Right cardiac atrium (tissue), 5 donors: ENCODE measurements around the gene KLK4. TPM values are rescaled to one million over a fixed set of nuclear protein-coding genes. Genes with fewer than 3 reads are reported as not detected.
A peak's percentile ranks its signal among the peaks of the same experiment; 100 is the strongest.

Experiments
- ATAC-seq, 2 donors: fragments of 200-7000 bp; cut with Tn5 transposase; one replicate each; pipeline versions ENCODE4 v1.8.0 to v1.9.1; 2020; ENCODE audit warnings: moderate library complexity in 2 of 2, mild to moderate bottlenecking in 1 of 2
- DNase-seq, 3 donors: peaks; one replicate each; pipeline ENCODE4 v3.0.0-alpha.2; 2020
- H3K27ac ChIP-seq: one replicate; pipeline ENCODE4 v1.5.1; 2013; ENCODE audit warnings: mild to moderate bottlenecking, low read length, control low read depth, moderate library complexity
- H3K27me3 ChIP-seq: one replicate; pipeline ENCODE4 v1.6.1; 2013; ENCODE audit not compliant: control insufficient read depth, insufficient read depth
- H3K4me1 ChIP-seq: one replicate; pipeline ENCODE4 v1.6.1; 2013; ENCODE audit warnings: low read length; ENCODE audit not compliant: control insufficient read depth, insufficient read depth
- H3K4me3 ChIP-seq: one replicate; pipeline ENCODE4 v1.5.1; 2013; ENCODE audit warnings: low read length, control low read depth
- H3K9me3 ChIP-seq: one replicate; pipeline ENCODE4 v1.6.1; 2013; ENCODE audit warnings: low read length; ENCODE audit not compliant: control insufficient read depth
- WGBS: extraction: QIAGEN DNeasy Blood & Tissue Kit; methylation state at CpG from one replicate; pipeline ENCODE4 v1.1.7; 2013; 5-methylcytosine and 5-hydroxymethylcytosine counted together
- intact Hi-C, 4 donors: fragments of 100-400 bp; cut with DNase I; formaldehyde crosslinking; loops; one replicate each; pipeline versions ENCODE4 v1.11.0 to v1.14.0; 2022 to 2023
- polyA plus RNA-seq: library from polyadenylated mRNA; stranded (reverse); fragments of 200-250 nt; gene quantifications from one replicate; pipeline ENCODE4 v1.2.3, GENCODE V29; 2013
- total RNA-seq, 4 donors: library from RNA; stranded (reverse); fragmentation: NEBNext Ultra II Directional; extraction: Animal tissue kit (Norgen Biotek cat#: 25700); gene quantifications; one replicate each; pipeline ENCODE4 v1.2.1, GENCODE V29; 2021
- donor health status: healthy with polysubstance abuse.
- donor health status: DM: no; HTN: yes; CAD: no.
- donor health status: DM: no; HTN: no; CAD: no.
- donor health status: DM: no; HTN: yes; CAD: no; lungs with severe emphysema.
- donor health status: DM: yes; HTN: yes; CAD: no.

Gene KLK4
- total and polyA plus RNA-seq, 5 donors = not detected

GRCh38 chr19:50912727-50913716 is 1.8 kb upstream of the KLK4 start:
- no peaks in the 10 kb centered on the region for H3K9me3 ChIP-seq
- H3K27ac ChIP-seq = no peak overlapping the region
- no peaks in the 10 kb centered on the region for H3K27me3 ChIP-seq
- no peak for ATAC-seq
- intact Hi-C loops = no loop called here
- no peak overlapping the region for H3K4me3 ChIP-seq
- 9% methylated on average over 29 of the region's 29 CpGs for WGBS
- no peak for DNase-seq
- H3K4me1 ChIP-seq = no peaks in the 10 kb centered on the region

DNA sequence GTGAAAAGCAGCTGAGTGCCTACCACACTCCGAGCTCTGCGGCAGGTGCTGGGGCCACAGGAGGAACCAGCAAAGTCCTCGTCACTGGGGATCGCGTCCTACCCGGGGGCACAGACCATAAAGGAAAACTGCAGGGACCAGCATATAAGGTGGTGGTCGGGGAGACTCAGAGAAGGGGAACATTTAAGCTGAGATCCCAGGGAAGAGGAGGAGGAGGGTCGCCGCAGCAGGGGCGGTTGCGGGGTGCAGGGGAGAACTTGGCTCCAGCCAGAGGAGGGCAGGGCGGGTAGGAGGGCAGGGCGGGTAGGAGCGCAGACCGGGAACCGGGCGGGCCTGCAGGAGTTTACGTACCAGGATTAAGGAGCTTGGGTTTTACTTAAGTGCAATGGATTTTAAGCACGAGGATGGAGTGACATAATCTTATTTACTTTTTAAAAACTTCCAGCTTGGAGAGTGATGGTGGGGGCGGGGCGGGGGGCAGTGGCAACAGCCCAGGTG is 956 bp upstream of the KLK4 start:
- Histone ChIP-seq H3K9me3 (no peaks in the 10 kb centered on the region), H3K4me1 (no peaks in the 10 kb centered on the region), H3K27me3 (no peaks in the 10 kb centered on the region), H3K4me3 (no peak overlapping the region), H3K27ac (no peak overlapping the region)
- WGBS = 13% methylated on average over 21 of the region's 21 CpGs
- intact Hi-C loops = no loop called here
- ATAC-seq (no peak), DNase-seq (no peak)

DNA sequence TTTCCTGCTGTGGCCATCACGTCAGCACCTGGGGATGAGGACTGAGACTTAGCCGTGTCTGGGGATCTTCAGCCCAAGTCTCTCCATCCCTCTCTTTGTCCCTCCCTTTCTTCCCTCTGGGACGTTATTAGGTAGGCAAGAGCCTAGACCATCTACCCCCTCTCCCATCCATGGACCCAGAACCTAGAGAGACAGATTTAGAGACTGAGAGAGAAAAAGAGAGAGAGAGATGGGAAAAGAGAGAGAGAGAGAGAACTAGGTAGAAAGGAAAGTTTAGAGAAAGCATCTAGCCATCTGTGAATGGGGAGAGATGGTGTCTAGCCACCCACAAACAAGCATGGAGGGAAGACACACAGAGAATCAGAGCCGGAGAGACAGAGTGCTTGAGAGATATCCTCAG is 473 bp downstream of the KLK4 start:
- no peak overlapping the region for H3K27ac ChIP-seq
- intact Hi-C loops = no loop called here
- no peak overlapping the region for H3K4me3 ChIP-seq
- no peak for DNase-seq
- no peaks in the 10 kb centered on the region for H3K4me1 ChIP-seq
- no peak for ATAC-seq
- WGBS = 59% methylated on average over 4 of the region's 4 CpGs
- no peaks in the 10 kb centered on the region for H3K9me3 ChIP-seq
- no peaks in the 10 kb centered on the region for H3K27me3 ChIP-seq

DNA sequence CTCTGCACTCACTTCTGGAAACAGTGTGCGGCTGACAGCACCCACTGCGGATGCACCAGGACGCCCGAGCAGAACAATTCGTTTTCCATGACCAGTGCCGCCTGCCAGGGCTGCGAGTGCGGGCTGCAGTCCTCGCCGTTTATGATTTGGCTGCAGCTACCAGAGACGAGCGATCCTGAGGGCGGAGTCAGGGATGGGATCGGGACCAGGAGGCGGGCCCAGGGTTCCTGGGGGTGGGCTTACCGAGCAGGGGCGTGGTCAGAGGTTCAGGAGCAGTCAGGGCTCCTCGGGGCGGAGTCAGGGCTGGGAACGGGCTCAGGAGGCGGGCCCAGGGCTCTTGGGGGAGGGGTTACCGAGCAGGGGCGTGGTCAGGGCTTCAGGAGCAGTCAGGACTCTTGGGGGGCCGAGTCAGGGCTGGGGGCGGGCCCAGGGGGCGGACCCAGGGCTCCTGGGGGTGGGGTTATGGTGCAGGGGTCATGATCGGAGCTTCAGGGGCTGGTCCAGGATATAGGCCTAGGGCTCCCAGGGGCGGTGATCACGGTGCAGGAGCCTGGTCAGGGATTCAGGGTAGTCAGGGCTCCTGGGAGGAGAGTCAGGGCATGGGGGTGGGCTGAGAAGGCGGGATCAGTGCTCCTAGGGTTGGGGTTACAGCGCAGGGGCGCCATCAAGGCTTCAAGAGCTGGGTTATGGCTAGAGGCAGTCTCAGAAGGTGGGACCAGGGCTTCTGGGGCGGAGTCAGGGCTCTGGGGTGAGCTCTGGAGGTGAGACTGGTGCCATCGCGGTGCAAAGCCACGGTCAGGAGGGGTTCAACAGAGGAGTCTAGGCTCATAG is 1.7 kb downstream of the KLK4 start:
- intact Hi-C loops = no loop called here
- no peak overlapping the region for H3K27ac ChIP-seq
- no peaks in the 10 kb centered on the region for H3K9me3 ChIP-seq
- no peak overlapping the region for H3K4me3 ChIP-seq
- 3% methylated on average over 36 of the region's 36 CpGs for WGBS
- no peaks in the 10 kb centered on the region for H3K4me1 ChIP-seq
- H3K27me3 ChIP-seq = no peaks in the 10 kb centered on the region
- peak in 2 of 3 donors; percentile 43 to 62 for DNase-seq
- peak; percentile 45 to 80 for ATAC-seq

DNA sequence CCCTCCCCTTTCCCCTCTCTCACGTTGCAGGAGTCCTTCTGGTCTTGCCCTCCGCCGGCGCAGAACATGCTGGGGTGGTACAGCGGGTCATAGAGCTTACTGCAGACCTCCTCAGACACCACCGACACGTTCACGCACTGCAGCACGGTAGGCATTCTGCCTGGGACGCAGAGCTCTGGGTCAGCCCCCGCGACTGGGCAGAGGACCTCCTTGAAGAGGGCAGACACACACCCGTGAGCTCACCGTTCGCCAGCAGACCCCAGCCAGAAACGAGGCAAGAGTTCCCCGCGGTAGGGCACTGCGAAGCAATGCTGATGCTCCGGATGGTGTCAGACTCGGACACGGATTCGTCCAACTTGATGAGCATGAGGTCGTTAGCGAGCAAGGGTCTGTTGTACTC is 2.9 kb downstream of the KLK4 start:
- no peak for DNase-seq
- H3K27ac ChIP-seq = no peak overlapping the region
- ATAC-seq = no peak
- intact Hi-C loops = no loop called here
- 63% methylated on average over 25 of the region's 25 CpGs for WGBS
- no peaks in the 10 kb centered on the region for H3K4me1 ChIP-seq
- H3K4me3 ChIP-seq = no peak overlapping the region
- no peaks in the 10 kb centered on the region for H3K9me3 ChIP-seq
- no peaks in the 10 kb centered on the region for H3K27me3 ChIP-seq

DNA sequence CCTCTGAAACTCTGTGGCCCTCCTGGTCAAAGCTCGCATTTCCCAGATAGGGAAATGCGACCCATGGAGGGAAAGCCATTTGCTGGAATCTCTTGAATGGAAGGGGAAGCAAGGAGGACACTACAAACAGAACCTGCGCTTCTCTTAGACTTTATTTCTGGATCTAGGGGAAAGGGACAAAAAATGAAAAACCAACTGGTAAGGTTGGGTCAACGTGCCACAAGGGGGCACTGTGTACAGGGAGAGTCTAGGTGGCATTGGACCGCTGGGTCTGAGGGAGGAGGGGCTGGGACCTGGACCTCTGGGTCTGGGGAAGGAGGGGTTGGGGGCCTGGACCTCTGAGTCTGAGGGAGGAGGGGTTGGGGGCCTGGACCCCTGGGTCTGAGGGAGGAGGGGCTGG is 5.0 kb downstream of the KLK4 start:
- ATAC-seq (no peak), DNase-seq (peak in 1 of 3 donors; percentile 28)
- no peak overlapping the region for H3K4me3 ChIP-seq
- H3K9me3 ChIP-seq = no peaks in the 10 kb centered on the region
- intact Hi-C loops = no loop called here
- H3K27ac ChIP-seq = no peak overlapping the region
- no peaks in the 10 kb centered on the region for H3K27me3 ChIP-seq
- no peaks in the 10 kb centered on the region for H3K4me1 ChIP-seq
- 15% methylated on average over 5 of the region's 5 CpGs for WGBS

DNA sequence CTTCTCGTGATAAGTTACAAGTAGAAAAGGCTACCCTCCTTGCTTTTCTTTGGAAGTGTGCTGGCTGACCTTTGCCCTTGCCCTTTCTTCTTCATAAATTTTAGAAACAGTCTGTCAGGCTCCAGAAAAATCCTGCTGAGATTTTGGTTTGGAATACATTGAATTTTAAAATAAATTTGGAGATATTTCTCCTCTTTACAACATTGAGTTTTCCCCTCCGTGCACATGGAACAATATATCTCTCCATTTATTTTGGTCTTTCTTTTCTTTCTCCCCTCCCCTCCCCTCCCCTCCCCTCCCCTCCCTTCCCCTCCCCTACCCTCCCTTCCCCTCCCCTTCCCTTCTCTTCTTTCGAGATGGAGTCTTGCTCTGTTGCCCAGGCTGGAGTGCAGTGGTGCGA is 8.6 kb downstream of the KLK4 start:
- Histone ChIP-seq H3K9me3 (no peaks in the 10 kb centered on the region), H3K4me3 (no peak overlapping the region), H3K27me3 (no peaks in the 10 kb centered on the region), H3K4me1 (no peaks in the 10 kb centered on the region), H3K27ac (no peak overlapping the region)
- intact Hi-C loops = no loop called here
- 74% methylated on average over 3 of the region's 4 CpGs for WGBS
- DNase-seq = no peak
- no peak for ATAC-seq

DNA sequence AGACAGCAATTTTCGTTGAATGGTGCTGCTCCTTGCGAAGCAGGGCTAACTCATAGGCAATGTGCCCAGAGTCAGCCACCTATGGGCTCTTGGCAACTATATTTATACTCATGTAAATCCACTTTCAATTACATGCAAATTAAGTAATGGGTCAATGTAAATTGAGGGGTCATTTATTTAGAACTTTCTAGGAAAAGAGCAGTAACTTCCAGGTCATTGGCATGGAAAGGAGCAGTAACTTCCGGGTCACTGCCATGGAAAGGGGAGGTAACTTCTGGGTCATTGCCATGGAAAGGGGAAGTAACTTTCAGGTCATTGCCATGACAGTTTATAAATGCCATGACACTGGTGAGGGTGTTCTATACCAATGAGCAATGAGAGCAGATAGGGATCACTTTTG is 11.6 kb downstream of the KLK4 start:
- intact Hi-C loops = no loop called here
- Histone ChIP-seq H3K9me3 (no peaks in the 10 kb centered on the region), H3K27me3 (no peaks in the 10 kb centered on the region), H3K4me3 (no peak overlapping the region), H3K4me1 (no peaks in the 10 kb centered on the region), H3K27ac (no peak overlapping the region)
- ATAC-seq = no peak
- 92% methylated on average over 3 of the region's 3 CpGs for WGBS
- DNase-seq = no peak

- intact Hi-C loops = no loop called here
- H3K27ac ChIP-seq = no peak overlapping the region
- H3K4me1 ChIP-seq = no peaks in the 10 kb centered on the region
- WGBS = 71% methylated on average over 4 of the region's 4 CpGs
- DNase-seq = no peak
- ATAC-seq = no peak
- no peak overlapping the region for H3K4me3 ChIP-seq
- H3K9me3 ChIP-seq = no peaks in the 10 kb centered on the region
- no peaks in the 10 kb centered on the region for H3K27me3 ChIP-seq
Measured at GRCh38 chr19:50898018-50898417, 13.2 kb downstream of the KLK4 start.

- Histone ChIP-seq H3K27ac (no peak overlapping the region), H3K4me3 (no peak overlapping the region), H3K9me3 (no peaks in the 10 kb centered on the region), H3K4me1 (no peaks in the 10 kb centered on the region), H3K27me3 (no peaks in the 10 kb centered on the region)
- DNase-seq (no peak), ATAC-seq (no peak)
- WGBS = 82% methylated on average over 3 of the region's 3 CpGs
- intact Hi-C loops = no loop called here
Measured at GRCh38 chr19:50897612-50898011, 13.6 kb downstream of the KLK4 start.

DNA sequence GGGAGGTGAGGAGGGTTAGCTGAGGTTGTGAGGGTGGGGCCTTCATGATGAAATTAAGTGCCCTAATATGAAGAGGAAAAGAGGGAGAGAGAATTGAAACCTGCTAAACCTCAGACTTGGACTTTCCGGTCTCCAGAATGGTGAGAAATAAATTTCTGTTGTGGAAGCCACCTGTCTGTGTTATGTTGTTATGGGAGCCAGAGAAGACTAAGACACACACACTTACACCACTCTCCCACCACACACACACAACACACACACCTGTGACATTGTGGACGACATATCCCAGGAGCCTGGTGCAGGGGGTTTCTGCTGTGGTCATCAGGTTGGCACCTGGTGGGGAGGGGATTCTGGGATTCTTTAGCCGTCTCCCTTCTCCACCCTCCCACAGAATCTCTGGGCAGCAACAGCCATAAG is 14.0 kb downstream of the KLK4 start:
- no peaks in the 10 kb centered on the region for H3K27me3 ChIP-seq
- intact Hi-C loops = no loop called here
- H3K9me3 ChIP-seq = no peaks in the 10 kb centered on the region
- no peak overlapping the region for H3K27ac ChIP-seq
- 52% methylated on average over 3 of the region's 3 CpGs for WGBS
- ATAC-seq = no peak
- no peaks in the 10 kb centered on the region for H3K4me1 ChIP-seq
- no peak overlapping the region for H3K4me3 ChIP-seq
- DNase-seq = no peak
